Measurements from ENCODE around the gene CMTM7. TPM values are rescaled to one million over a fixed set of nuclear protein-coding genes. Genes with fewer than 3 reads are reported as not detected.

CMTM7 gene
- total RNA-seq, 1 donor from 2014 or later: 24.6 TPM

DNA sequence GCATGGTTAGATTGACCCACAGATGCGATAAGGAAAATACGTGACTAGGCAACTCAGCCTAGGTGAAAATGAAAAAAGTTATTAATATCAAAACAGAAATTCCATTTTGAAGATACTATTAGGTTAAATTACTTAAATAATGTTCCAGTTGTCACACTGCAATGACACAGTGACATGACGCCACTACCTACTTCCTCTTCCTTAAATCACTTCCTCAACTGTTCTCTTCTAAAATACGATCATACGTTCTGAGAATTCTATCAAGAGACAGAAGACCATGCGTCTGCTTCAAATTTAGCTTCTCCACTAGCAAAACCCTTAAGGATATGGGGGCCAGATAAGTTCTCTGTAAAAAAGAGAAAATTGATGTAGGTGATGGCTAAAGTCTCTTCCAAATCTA is 92.8 kb downstream of the CMTM7 start:
- DNase-seq (ENCODE audit: low spot score, unreplicated experiment): no peak
- Mint-ChIP-seq H3K9me3 (ENCODE audit: low read depth) (no peaks in the 10 kb centered on the region), H3K4me3 (ENCODE audit: low read depth) (no peak overlapping the region)

DNA sequence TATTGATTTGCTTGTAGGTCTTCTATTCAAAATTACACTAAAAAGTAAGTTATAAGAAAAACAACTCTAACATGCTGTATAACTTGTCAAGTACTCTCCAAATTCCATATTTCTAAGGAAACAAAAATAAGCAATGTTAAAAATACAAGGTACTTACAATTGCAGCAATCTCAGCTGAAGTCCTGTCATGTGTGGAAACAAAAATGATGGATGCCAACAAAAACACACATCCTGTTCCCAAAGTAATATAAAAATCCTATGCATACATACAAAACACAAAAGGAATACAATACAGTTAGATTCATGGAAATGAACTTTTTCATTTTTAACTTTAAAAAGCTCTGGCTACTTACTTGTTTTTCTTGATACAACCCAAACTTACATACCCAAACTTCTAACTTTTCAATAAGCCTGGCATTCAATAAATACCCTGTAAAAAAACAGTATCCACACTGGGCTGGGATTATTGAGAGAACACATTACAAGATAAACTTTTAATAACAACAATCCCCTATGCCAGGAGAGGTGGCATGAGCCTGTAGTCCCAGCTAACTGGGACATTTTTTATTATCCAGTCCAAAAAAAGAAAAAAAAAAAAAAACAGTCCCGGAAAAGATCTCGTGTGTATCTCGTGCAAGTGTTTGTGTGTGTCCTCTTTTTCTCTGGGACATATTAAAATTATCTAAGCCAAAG is 96.3 kb downstream of the CMTM7 start:
- DNase-seq (ENCODE audit: low spot score, unreplicated experiment): no peak
- no peak overlapping the region for H3K4me3 Mint-ChIP-seq (ENCODE audit: low read depth)
- TF ChIP-seq, protein P1, sequence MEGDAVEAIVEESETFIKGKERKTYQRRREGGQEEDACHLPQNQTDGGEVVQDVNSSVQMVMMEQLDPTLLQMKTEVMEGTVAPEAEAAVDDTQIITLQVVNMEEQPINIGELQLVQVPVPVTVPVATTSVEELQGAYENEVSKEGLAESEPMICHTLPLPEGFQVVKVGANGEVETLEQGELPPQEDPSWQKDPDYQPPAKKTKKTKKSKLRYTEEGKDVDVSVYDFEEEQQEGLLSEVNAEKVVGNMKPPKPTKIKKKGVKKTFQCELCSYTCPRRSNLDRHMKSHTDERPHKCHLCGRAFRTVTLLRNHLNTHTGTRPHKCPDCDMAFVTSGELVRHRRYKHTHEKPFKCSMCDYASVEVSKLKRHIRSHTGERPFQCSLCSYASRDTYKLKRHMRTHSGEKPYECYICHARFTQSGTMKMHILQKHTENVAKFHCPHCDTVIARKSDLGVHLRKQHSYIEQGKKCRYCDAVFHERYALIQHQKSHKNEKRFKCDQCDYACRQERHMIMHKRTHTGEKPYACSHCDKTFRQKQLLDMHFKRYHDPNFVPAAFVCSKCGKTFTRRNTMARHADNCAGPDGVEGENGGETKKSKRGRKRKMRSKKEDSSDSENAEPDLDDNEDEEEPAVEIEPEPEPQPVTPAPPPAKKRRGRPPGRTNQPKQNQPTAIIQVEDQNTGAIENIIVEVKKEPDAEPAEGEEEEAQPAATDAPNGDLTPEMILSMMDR (IDR thresholded peaks at IDR 0.05; ENCODE audit: unreplicated experiment): no peak
- H3K27ac Mint-ChIP-seq: no peak overlapping the region
- H3K4me1 Mint-ChIP-seq (ENCODE audit: low read depth): no peaks in the 10 kb centered on the region
- no peaks in the 10 kb centered on the region for H3K9me3 Mint-ChIP-seq (ENCODE audit: low read depth)
- peaks cover 16% of the 10 kb centered on the region for H3K36me3 Mint-ChIP-seq (ENCODE audit: insufficient read depth)
- H3K27me3 Mint-ChIP-seq: no peaks in the 10 kb centered on the region

More for the DNA sequence above, 92.8 kb downstream of the CMTM7 start:
- no peak overlapping the region for H3K27ac Mint-ChIP-seq
- H3K27me3 Mint-ChIP-seq: no peaks in the 10 kb centered on the region
- H3K36me3 Mint-ChIP-seq (ENCODE audit: insufficient read depth): peaks cover 21% of the 10 kb centered on the region
- TF ChIP-seq, protein P1 (IDR thresholded peaks at IDR 0.05; ENCODE audit: unreplicated experiment): no peak
- H3K4me1 Mint-ChIP-seq (ENCODE audit: low read depth): no peaks in the 10 kb centered on the region

- Mint-ChIP-seq H3K4me1 (ENCODE audit: low read depth) (no peaks in the 10 kb centered on the region), H3K27me3 (no peaks in the 10 kb centered on the region), H3K27ac (no peak overlapping the region), H3K36me3 (ENCODE audit: insufficient read depth) (peaks cover 16% of the 10 kb centered on the region), H3K4me3 (ENCODE audit: low read depth) (no peak overlapping the region), H3K9me3 (ENCODE audit: low read depth) (no peaks in the 10 kb centered on the region)
- TF ChIP-seq, protein P1 (IDR thresholded peaks at IDR 0.05; ENCODE audit: unreplicated experiment): no peak
- DNase-seq (ENCODE audit: low spot score, unreplicated experiment): no peak
Observed at GRCh38 chr3:32488474-32489008, 96.9 kb downstream of the CMTM7 start.

DNA sequence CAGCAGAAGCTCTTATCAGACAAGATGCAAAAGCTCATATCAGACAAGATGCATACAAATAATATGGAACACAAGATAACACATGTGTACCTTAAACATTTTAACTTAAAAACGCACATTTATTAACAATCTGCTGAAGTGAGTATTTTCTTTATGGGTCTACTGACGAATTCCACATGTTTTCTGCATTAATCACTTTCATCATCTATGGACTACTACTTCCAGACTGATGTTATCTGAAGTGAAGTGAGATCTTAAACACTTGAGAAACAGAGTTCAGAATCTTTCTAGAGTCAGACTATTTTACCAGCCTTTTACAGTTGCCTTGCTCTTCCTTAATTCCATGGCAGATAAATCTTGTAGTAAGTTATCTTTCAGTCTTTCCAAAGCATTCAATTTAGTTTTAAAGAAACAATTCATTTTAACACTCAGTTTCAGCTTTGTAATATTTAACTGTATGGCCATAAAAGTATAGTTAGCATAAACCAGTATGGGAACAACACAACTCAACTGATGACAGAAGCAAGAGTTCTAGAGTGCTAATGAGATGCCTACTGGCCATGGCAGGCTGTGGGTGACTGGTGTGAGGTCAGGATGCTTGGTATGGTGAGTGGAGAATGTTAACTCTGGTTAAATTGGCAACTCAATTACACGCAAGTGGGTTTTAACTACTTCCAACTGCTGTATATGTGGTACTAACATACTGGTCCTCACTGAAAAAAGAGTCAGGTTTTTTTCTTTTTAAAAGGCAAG is 101.2 kb downstream of the CMTM7 start:
- peaks cover 3% of the 10 kb centered on the region for H3K9me3 Mint-ChIP-seq (ENCODE audit: low read depth)
- H3K27ac Mint-ChIP-seq: no peak overlapping the region

More for the DNA sequence above, 101.2 kb downstream of the CMTM7 start:
- TF ChIP-seq, protein P1 (IDR thresholded peaks at IDR 0.05; ENCODE audit: unreplicated experiment): no peak
- H3K27me3 Mint-ChIP-seq: no peaks in the 10 kb centered on the region
- H3K4me3 Mint-ChIP-seq (ENCODE audit: low read depth): no peak overlapping the region
- no peak for DNase-seq (ENCODE audit: low spot score, unreplicated experiment)
- H3K4me1 Mint-ChIP-seq (ENCODE audit: low read depth): peaks cover 4% of the 10 kb centered on the region
- peaks cover 10% of the 10 kb centered on the region for H3K36me3 Mint-ChIP-seq (ENCODE audit: insufficient read depth)
